HL-60/S4 treated with phorbol 12-myristate 13-acetate at 8.2 ng/mL for 4 days and 3 days (cell line): ENCODE measurements around the gene RHOG.

Experiments
- in situ Hi-C: fragments of 300-500 bp; cut with MboI; formaldehyde crosslinking; loops from 2 replicates; pipeline ENCODE4 v1.15.0; 2022; ENCODE audit warnings: low sequenced_read_pairs

RHOG gene

DNA sequence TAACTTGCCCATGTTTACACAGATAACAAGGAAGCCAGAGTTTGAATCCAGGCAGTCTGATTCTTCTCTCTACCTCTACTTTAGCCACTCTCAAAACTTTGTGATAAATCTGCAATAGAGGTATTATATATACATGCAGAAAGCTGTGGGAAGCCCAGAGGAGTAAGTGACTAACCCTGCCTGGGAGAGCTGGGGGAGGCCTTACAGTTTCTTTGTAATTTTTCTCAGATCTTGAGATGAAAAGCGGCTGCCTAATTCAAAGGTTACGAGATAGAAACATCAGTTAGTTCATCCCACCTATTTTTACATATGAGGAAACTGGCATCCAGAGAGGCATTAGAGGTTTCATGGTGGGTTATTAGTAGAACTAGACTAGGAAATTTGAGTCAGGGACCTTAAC lies 19.6 kb upstream of the RHOG start:
- in situ Hi-C loops, result no loop called here

DNA sequence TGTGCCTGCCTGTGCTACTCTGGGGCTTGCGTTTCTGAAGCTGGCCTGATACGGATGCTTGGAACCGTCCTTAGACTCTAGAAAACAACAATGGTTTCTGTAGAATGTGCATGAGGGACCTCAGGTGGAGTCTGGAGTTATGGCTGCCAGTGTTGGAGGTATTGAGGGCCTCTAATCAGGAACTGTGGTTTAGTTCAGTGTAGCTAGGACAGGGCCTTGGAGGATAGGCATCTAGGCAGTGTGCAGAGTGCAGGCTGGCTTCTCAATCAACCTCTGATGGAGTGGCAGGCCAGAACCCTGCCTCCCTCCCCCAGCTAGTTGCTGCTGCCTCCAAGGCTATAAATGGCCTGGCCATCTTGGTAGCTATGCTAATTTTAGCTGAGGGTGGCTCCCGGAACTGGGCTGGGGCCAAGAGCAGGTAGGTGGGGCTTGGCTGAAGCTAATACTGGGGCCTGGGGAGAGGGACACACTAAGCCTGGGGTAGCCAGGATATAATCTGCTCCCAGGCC lies 18.7 kb upstream of the RHOG start:
- in situ Hi-C loops, result loop anchor here (10.0 kb wide), 1 partner anchor 205 kb away; no protein-coding TSS in a partner anchor

DNA sequence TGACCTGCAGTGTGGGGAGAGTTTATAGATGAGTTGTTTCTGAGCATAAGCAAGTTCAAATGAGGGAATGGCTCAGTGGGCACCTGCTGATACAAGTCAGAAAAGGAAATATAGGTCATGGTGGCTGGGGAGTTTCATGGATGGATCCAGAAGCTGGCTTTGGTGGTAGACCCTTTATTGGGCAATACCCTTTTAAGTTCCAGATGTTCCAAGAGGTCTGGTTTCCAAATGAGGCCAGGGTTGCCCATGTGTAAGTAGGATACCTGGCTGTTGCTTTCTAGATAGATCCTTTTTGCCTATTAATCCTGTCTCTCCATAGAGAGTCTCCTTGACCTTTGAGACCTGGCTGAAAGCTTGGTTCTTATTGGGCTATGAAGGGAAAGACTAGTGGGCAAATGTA lies 16.9 kb upstream of the RHOG start:
- in situ Hi-C loops, result loop anchor here (10.0 kb wide), 1 partner anchor 207 kb away; no protein-coding TSS in a partner anchor

DNA sequence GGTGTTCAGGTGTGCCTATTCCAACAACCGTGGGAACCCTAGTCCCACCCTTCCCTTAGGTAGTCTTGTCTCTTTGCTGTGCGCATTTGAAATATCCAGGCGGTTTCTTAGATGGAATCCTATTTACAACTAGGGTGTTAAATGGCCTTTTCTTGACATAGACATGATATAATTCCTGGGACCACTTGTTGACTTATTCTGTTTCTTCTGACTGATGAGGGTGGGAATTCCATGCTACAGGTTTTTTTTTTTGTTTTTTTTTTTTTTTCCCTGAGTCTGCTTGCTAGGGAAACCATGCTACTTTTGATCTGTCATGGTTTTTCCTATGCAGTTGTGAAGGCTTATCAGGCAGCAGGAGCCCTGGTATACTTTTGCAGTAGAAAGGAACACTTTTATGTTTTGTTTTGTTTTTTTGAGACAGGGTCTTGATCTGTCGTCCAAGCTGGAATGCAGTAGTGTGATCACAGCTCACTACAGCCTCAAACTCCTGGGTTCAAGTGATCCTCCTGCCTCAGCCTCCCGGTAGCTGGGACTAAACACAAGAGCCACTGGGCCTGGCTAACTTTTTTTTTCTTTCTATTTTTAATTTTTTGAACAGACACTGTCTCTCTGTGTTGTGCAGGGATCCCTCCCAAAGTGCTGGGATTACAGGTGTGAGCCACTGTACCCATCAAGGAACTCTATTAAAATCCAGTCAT lies 16.2 kb upstream of the RHOG start:
- in situ Hi-C loops, result loop anchor here (10.0 kb wide), 1 partner anchor 208 kb away; no protein-coding TSS in a partner anchor

- in situ Hi-C loops, result loop anchor here (10.0 kb wide), 1 partner anchor 209 kb away; no protein-coding TSS in a partner anchor
Observed at GRCh38 chr11:3855808-3856491, 15.2 kb upstream of the RHOG start.

- in situ Hi-C loops, result loop anchor here (10.0 kb wide), 1 partner anchor 210 kb away; no protein-coding TSS in a partner anchor
Observed at GRCh38 chr11:3854977-3855807, 14.4 kb upstream of the RHOG start, which contains the start of gene STIM1. Gene STIM1 (plus strand): TSS chr11:3855664. CDS start chr11:3856271, 607 bp downstream.

DNA sequence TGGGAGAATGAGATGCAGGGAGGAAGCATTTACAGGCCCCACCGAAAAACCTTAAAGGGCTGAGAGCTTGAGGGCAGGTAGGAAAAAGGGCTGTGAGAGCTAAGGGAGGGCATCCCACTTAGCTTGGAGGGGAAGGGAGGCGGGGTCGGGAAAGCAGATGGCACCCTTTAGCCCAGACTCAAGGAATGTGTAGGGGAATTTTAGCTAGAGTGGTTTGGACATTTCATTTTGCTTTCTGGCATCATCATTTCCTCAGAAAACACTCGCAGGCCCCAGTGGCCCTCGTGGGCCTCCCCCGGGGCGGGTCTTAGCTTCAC lies 13.9 kb upstream of the RHOG start:
- in situ Hi-C loops, result loop anchor here (10.0 kb wide), 1 partner anchor 210 kb away; no protein-coding TSS in a partner anchor

- in situ Hi-C loops, result loop anchor here (10.0 kb wide), 1 partner anchor 211 kb away; no protein-coding TSS in a partner anchor
Observed at GRCh38 chr11:3853899-3854659, 13.3 kb upstream of the RHOG start.

- in situ Hi-C loops, result loop anchor here (10.0 kb wide), 1 partner anchor 211 kb away; no protein-coding TSS in a partner anchor
Observed at GRCh38 chr11:3853545-3853842, 12.7 kb upstream of the RHOG start.

DNA sequence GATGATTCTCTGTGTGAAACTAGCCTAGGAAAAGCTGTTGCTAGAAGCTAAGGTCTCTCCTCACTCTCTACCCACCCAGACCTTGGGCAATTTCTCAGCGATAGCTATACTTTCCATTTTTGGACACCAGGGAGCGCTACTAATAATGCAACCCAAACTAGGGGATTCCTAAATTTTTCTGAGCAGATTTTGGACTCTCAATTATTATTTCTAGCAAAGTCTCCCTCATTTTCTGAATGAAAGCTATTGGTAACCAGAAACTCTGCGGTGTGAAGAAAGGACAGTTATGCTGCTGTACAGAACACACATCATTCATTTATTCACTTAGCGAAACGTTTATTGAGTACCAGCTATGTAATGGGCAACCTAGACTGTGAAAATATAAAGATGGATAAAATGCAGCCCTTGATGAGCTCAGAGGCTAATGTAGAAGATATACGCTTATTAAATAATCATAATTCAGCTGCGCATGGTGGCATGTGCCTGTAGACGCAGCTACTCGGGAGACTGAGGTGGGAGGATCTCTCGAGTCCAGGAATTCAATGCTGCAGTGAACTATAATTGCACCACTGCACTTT lies 8.6 kb upstream of the RHOG start:
- in situ Hi-C loops, result no loop called here

DNA sequence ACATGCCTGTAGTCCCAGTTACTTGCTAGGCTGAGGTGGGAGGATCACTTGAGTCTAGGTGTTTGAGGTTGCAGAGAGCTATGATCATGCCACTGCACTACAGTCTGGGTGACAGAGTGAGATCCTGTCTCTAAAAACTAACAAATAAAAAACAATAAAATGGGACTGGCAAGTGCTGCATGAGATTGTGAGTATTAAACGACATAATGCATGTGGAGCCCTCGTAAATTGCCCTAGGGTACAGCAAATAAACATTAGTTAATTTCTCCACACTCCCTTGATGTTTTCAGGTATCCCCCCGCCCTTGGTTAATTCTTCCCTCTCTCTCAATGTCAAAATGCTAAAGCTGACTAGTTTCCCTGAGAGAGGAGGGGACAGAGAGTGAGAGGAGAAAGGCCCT lies 4.9 kb upstream of the RHOG start:
- in situ Hi-C loops, result no loop called here

- in situ Hi-C loops, result no loop called here
Observed at GRCh38 chr11:3845246-3845645, 4.5 kb upstream of the RHOG start.

DNA sequence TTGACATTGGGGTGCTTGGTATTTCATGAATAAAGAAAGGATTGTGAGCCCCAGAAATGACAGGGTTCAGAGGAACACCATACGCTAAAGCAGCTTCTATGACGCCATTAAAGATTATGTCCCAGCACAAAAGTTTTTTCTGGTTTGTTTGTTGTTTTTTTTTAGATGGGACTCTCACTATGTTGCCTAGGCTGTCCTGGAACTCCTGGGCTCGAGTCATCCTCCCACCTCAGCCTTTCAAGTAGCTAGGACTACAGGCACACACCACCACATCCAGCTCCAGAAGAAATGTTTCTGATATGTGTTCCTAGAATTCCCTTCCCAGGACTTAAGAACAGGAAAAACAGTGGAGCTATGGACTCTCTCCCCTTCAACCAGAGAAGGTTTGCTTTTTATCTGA lies 2.6 kb upstream of the RHOG start:
- in situ Hi-C loops, result no loop called here

DNA sequence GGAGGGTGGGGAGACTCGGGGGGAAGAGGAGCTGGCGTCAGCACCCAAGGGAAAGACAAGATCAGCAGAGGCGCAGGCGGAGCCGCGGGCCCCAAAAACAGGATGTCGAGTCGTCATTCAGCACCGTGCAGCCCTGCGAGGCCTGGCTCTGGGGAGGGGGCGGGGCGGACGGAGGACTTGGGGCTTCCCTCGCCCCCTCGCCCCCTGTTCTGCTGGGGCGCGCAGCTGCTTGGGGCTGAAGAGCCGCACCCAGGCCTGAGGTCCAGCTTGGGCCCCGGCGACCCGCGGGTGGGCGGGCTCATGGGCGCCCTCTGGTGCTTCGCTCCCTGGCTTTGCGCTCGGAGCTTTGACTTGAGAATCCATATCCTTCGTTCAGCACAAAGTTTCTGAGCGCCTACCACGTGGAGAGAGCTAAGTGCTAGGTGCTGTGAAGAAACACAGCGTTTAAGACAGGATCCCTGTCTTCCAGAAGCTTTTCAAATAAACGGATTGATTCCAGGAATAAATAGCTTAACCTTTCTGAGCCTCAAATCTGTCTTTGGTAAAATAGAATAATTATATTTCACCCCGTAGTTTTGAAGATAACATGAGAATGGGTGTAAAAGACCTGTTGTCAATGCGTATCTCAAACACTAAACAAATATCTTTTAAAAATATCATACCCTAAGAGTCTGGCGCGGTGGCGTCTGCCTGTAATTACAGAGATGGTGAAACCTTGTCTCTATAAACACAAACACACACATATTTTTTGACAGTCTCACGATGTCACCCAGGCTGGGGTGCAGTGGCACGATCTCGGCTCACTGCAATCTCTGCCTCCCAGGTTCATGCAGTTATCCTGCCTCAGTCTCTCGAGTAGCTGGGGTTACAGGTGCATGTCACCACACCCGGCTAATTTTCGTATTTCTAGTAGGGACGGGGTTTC lies 929 bp upstream of the RHOG start:
- in situ Hi-C loops, result no loop called here

DNA sequence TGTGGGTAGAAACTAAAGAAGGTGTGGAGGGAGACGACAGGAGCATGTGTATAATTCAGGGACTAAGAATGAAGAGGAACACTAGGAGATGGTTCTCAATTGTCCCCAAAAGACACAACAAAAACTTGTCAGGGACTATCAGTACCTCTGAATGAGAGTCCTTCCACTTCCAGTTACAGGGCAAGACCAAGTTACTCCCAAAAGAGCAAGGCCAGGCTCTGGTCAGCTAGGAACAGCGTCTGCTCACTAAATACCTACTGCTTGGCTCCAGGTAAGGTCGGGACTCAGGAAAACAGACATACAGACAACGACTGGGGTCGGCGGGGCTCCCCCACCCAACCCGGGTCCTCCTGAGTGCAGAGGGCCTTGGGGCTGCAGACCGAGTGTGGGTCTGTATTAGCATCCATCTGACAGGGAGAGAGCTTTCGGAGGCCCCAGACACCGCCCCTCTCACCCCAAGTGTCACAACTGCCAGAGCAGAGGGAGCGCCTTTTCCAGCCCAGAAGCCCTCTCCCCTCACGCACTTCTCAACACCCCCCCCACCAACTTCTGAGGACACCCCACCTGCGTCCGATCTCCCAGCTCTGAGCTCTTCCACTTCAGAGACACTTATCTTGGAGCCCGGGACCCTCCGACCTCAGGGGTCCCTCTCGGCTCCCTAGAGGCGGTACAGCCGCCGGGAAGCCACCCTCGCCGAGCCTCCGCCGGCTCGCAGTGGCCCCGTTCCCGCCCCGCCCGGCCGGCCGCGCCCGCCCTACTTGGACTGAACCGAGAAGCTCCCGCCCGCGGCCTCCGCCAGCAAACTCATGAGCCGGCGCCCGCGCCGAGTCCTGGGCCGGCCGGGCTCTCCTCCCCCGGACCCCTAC lies 522 bp downstream of the RHOG start:
- in situ Hi-C loops, result no loop called here

- in situ Hi-C loops, result no loop called here
Observed at GRCh38 chr11:3838504-3838903, 2.3 kb downstream of the RHOG start.

DNA sequence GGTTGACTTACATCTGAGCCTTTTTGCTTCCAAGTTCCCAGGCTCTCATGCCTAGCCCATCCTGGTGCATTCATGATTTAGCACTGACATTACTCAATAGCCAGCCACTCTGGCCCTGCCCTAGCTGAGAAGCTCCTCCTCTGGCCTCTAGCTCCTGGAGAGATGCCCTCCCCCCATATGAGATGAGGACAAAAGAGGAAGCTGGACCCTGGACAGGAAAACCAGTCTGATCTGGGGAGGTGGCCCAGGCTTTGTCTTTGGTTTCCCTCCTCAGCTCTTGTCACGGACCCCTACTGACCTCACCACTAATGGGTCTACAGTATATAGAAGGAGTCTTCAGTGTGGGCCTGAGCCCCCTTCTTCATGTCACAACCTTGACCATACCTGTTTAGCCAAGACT lies 3.0 kb downstream of the RHOG start:
- in situ Hi-C loops, result no loop called here

DNA sequence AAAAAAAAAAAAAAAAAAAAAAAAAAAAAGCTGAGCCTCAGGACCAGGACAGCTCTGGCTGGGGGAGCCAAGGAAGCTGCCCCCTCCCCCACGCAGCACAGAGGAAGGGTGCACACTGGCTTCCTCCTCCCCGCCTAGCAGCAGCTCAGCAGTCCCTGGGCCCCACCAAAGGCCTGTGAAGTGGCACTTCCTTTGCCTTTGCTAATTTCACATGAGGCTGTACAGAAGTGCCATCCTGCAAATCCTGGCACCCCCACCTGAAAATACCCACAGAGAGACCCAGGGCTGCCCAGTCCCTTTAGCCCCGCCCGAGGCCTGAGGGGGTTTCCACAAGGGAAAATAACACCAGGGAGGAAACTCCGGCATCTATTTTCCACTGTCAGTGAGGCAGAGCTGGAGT lies 3.9 kb downstream of the RHOG start:
- in situ Hi-C loops, result no loop called here
